Chondrocyte (in vitro differentiated cells): ENCODE data around the gene HECTD1. TPM values are rescaled to one million over a fixed set of nuclear protein-coding genes. Genes with fewer than 3 reads are reported as not detected.
"Not testable (repeated sequence)": the region's sequence is repeated elsewhere in the genome, so short reads cannot be mapped to it uniquely, and the experiment has no call there.

Source experiments
- DNase-seq: peaks from one replicate; pipeline ENCODE4 v3.0.0; 2021; ENCODE audit warnings: mixed read lengths, low spot score
- H3K27ac Mint-ChIP-seq: one replicate; pipeline ENCODE4 v1.8.0; 2021; ENCODE audit warnings: mild to moderate bottlenecking, moderate library complexity, mixed read lengths; ENCODE audit not compliant: unreplicated experiment
- H3K27me3 Mint-ChIP-seq: 2 replicates; pipeline ENCODE4 v1.8.0; 2021; ENCODE audit warnings: low read depth, mixed read lengths
- H3K36me3 Mint-ChIP-seq: 2 replicates; pipeline ENCODE4 v1.8.0; 2021; ENCODE audit warnings: low read depth, mixed read lengths
- H3K4me1 Mint-ChIP-seq: 2 replicates; pipeline ENCODE4 v1.8.0; 2021; ENCODE audit warnings: low read depth, mild to moderate bottlenecking, mixed read lengths
- H3K4me3 Mint-ChIP-seq: one replicate; pipeline ENCODE4 v1.8.0; 2021; ENCODE audit warnings: mild to moderate bottlenecking, moderate library complexity, mixed read lengths; ENCODE audit not compliant: unreplicated experiment
- H3K9me3 Mint-ChIP-seq: 2 replicates; pipeline ENCODE4 v1.8.0; 2021; ENCODE audit warnings: low read depth, mixed read lengths
- CTCF ChIP-seq: fragments of 200-600 bp; sonication (generic); IDR thresholded peaks from 2 replicates; pipeline ENCODE4 v1.5.0; 2021; ENCODE audit warnings: antibody characterized with exemption, mild to moderate bottlenecking, moderate library complexity
- total RNA-seq: library from RNA; stranded (reverse); gene quantifications from 3 replicates; pipeline ENCODE4 v1.2.1, GENCODE V29; 2021

The HECTD1 gene
- total RNA-seq, 1 donor from 2014 or later, result 142 TPM

- peak overlapping the region; percentile 9 for H3K27ac Mint-ChIP-seq
- H3K4me1 Mint-ChIP-seq, result peaks cover 56% of the 10 kb centered on the region
- no peaks in the 10 kb centered on the region for H3K27me3 Mint-ChIP-seq
- DNase-seq, result no peak
- no peak for TF ChIP-seq CTCF
- no peak overlapping the region for H3K4me3 Mint-ChIP-seq
- H3K36me3 Mint-ChIP-seq, result peaks cover 7% of the 10 kb centered on the region
- H3K9me3 Mint-ChIP-seq, result no peaks in the 10 kb centered on the region
Observed at GRCh38 chr14:31200702-31200990, 6.9 kb downstream of the HECTD1 start.

GRCh38 chr14:31197671-31198070 lies 9.9 kb downstream of the HECTD1 start:
- peaks cover 62% of the 10 kb centered on the region for H3K4me1 Mint-ChIP-seq
- no peaks in the 10 kb centered on the region for H3K9me3 Mint-ChIP-seq
- H3K36me3 Mint-ChIP-seq, result peaks cover 3% of the 10 kb centered on the region
- DNase-seq, result no peak
- TF ChIP-seq CTCF, result no peak
- H3K4me3 Mint-ChIP-seq, result no peak overlapping the region
- no peaks in the 10 kb centered on the region for H3K27me3 Mint-ChIP-seq
- peak overlapping the region; percentile 32 for H3K27ac Mint-ChIP-seq

- DNase-seq, result no peak
- no peak overlapping the region for H3K4me3 Mint-ChIP-seq
- H3K9me3 Mint-ChIP-seq, result no peaks in the 10 kb centered on the region
- TF ChIP-seq CTCF, result no peak
- H3K4me1 Mint-ChIP-seq, result peaks cover 62% of the 10 kb centered on the region
- H3K36me3 Mint-ChIP-seq, result peaks cover 3% of the 10 kb centered on the region
- H3K27ac Mint-ChIP-seq, result peak overlapping the region; percentile 23
- H3K27me3 Mint-ChIP-seq, result no peaks in the 10 kb centered on the region
Observed at GRCh38 chr14:31196839-31197492, 10.6 kb downstream of the HECTD1 start.

- Mint-ChIP-seq H3K4me1 (peaks cover 51% of the 10 kb centered on the region), H3K9me3 (no peaks in the 10 kb centered on the region), H3K36me3 (peaks cover 1% of the 10 kb centered on the region), H3K4me3 (no peak overlapping the region), H3K27ac (peak overlapping the region; percentile 86), H3K27me3 (no peaks in the 10 kb centered on the region)
- DNase-seq, result no peak
- TF ChIP-seq CTCF, result no peak
Observed at GRCh38 chr14:31194661-31195060, 12.9 kb downstream of the HECTD1 start.

- no peak for DNase-seq
- peaks cover 50% of the 10 kb centered on the region for H3K4me1 Mint-ChIP-seq
- no peak for TF ChIP-seq CTCF
- H3K9me3 Mint-ChIP-seq, result no peaks in the 10 kb centered on the region
- H3K4me3 Mint-ChIP-seq, result no peak overlapping the region
- H3K27me3 Mint-ChIP-seq, result no peaks in the 10 kb centered on the region
- peaks cover 1% of the 10 kb centered on the region for H3K36me3 Mint-ChIP-seq
- peak overlapping the region; percentile 86 for H3K27ac Mint-ChIP-seq
Observed at GRCh38 chr14:31194095-31194494, 13.5 kb downstream of the HECTD1 start.

GRCh38 chr14:31192544-31192943 lies 15.0 kb downstream of the HECTD1 start:
- not testable (repeated sequence) for H3K36me3 Mint-ChIP-seq, DNase-seq, H3K9me3 Mint-ChIP-seq, H3K27me3 Mint-ChIP-seq, H3K4me3 Mint-ChIP-seq
- H3K4me1 Mint-ChIP-seq, result peaks cover 41% of the 10 kb centered on the region
- H3K27ac Mint-ChIP-seq, result peak overlapping the region; percentile 9
